ENCODE data around the gene CENPU. TPM values are rescaled to one million over a fixed set of nuclear protein-coding genes. Genes with fewer than 3 reads are reported as not detected.
"Not testable (repeated sequence)": the region's sequence is repeated elsewhere in the genome, so short reads cannot be mapped to it uniquely, and the experiment has no call there.

Gene CENPU
- total RNA-seq, 1 experiment from 2014 or later: 124 TPM

DNA sequence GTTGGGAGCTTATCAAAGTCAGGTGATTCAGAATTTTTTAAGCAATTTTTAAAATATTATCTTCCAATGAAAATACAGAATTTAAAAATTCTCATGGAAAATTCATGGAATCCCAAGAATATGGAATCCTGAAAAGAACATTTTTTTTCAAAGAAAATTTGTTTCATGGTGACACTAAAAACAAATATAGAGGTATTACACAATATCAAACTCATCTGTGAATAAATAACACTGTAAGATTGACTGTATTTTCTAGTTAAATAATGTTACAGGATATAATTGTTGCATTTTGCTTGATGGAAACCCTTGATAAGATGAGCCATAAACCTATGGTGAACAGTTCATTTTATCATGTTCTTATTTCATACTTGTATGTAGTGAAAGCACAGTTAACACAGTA, 72.9 kb downstream of the CENPU start:
- Histone ChIP-seq H3K4me1 (ENCODE audit: insufficient read depth, low read length) (no peaks in the 10 kb centered on the region), H3K18ac (ENCODE audit: insufficient read length, low read depth, low read length) (no peak overlapping the region), H2BK5ac (ENCODE audit: insufficient read length, low read length) (no peak overlapping the region), H3K4me2 (ENCODE audit: insufficient read depth, insufficient read length, low read length) (no peak overlapping the region), H3K79me2 (ENCODE audit: insufficient read depth, low read length) (no peaks in the 10 kb centered on the region), H3K56ac (ENCODE audit: insufficient read length, low read depth, low read length) (no peak overlapping the region), H4K91ac (ENCODE audit: insufficient read length, low read depth, low read length) (no peak overlapping the region), H3K9ac (ENCODE audit: extremely low read depth, insufficient read length, low read length) (no peak overlapping the region), H2AFZ (ENCODE audit: low read length) (no peak overlapping the region), H3K79me1 (ENCODE audit: insufficient read depth, low read depth, low read length, poor library complexity, severe bottlenecking) (no peaks in the 10 kb centered on the region), H2AK5ac (ENCODE audit: insufficient read length, low read length) (no peak overlapping the region), H4K20me1 (ENCODE audit: control insufficient read depth, insufficient read depth, insufficient read length) (no peaks in the 10 kb centered on the region), H3K23me2 (ENCODE audit: insufficient read length, low read depth, low read length, poor library complexity, severe bottlenecking) (no peaks in the 10 kb centered on the region), H4K5ac (ENCODE audit: insufficient read length, low read depth, low read length) (no peak overlapping the region), H3K14ac (ENCODE audit: insufficient read depth, low read length) (no peak overlapping the region), H2BK12ac (ENCODE audit: insufficient read length, low read depth, low read length) (no peak overlapping the region), H3K23ac (ENCODE audit: insufficient read length, low read depth, low read length) (no peak overlapping the region), H2BK15ac (ENCODE audit: low read depth, low read length) (no peak overlapping the region), H2BK20ac (ENCODE audit: low read depth, low read length, poor library complexity, severe bottlenecking) (no peak overlapping the region), H3K27ac (ENCODE audit: insufficient read length, low read depth, low read length) (no peak overlapping the region), H3K4ac (ENCODE audit: low read depth, low read length) (no peak overlapping the region), H3K27me3 (ENCODE audit: insufficient read depth, low read length) (no peaks in the 10 kb centered on the region), H3K9me3 (ENCODE audit: control insufficient read depth, low read depth, low read length) (no peaks in the 10 kb centered on the region), H4K8ac (replicated peaks; ENCODE audit: insufficient read length, low read depth, low read length) (no peak overlapping the region), H2BK120ac (ENCODE audit: low read depth, low read length, poor library complexity, severe bottlenecking) (no peak overlapping the region), H3T11ph (ENCODE audit: low read length) (no peak overlapping the region)
- H3K4me3 Mint-ChIP-seq: no peak overlapping the region
- TF ChIP-seq, protein P1, sequence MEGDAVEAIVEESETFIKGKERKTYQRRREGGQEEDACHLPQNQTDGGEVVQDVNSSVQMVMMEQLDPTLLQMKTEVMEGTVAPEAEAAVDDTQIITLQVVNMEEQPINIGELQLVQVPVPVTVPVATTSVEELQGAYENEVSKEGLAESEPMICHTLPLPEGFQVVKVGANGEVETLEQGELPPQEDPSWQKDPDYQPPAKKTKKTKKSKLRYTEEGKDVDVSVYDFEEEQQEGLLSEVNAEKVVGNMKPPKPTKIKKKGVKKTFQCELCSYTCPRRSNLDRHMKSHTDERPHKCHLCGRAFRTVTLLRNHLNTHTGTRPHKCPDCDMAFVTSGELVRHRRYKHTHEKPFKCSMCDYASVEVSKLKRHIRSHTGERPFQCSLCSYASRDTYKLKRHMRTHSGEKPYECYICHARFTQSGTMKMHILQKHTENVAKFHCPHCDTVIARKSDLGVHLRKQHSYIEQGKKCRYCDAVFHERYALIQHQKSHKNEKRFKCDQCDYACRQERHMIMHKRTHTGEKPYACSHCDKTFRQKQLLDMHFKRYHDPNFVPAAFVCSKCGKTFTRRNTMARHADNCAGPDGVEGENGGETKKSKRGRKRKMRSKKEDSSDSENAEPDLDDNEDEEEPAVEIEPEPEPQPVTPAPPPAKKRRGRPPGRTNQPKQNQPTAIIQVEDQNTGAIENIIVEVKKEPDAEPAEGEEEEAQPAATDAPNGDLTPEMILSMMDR (conservative IDR thresholded peaks at IDR 0.05): no peak
- H3K4me1 Mint-ChIP-seq: peaks cover 2 to 4% of the 10 kb centered on the region in 2 experiments
- no peak overlapping the region for H3K27ac Mint-ChIP-seq
- H3K9me3 Mint-ChIP-seq: no peaks in the 10 kb centered on the region
- H3K27me3 Mint-ChIP-seq (ENCODE audit: low read depth): no peaks in the 10 kb centered on the region
- peaks cover 0 to 4% (median 0%) of the 10 kb centered on the region in 3 experiments; a peak in 4 of 7 replicates for H3K36me3 Mint-ChIP-seq (ENCODE audit: insufficient read depth in 1 of 3, low read depth in 3 of 3)
- DNase-seq: no peak

DNA sequence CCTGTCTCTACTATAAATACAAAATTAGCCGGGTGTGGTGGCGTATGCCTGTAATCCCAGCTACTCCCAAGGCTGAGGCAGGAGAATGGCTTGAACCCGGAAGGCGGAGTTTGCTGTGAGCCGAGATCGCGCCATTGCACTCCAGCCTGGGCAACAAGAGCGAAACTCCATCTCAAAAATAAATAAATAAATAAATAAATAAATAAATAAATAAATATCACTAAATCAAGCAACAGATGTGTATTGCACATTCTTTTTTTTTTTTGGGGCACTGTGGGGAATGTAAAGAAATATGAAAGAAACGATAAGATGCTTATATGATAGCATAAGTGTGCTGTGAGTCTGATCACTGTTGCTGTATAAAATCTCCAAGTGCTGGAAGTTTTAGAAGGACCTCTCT, 76.1 kb downstream of the CENPU start:
- DNase-seq; H2BK5ac ChIP-seq (ENCODE audit: insufficient read length, low read length); H3K23me2 ChIP-seq (ENCODE audit: insufficient read length, low read depth, low read length, poor library complexity, severe bottlenecking); H4K20me1 ChIP-seq (ENCODE audit: control insufficient read depth, insufficient read depth, insufficient read length); H3K14ac ChIP-seq (ENCODE audit: insufficient read depth, low read length); H3K36me3 Mint-ChIP-seq (ENCODE audit: insufficient read depth in 1 of 3, low read depth in 3 of 3); H3K27me3 ChIP-seq (ENCODE audit: insufficient read depth, low read length); H3K27ac Mint-ChIP-seq; H3K79me1 ChIP-seq (ENCODE audit: insufficient read depth, low read depth, low read length, poor library complexity, severe bottlenecking); H2BK120ac ChIP-seq (ENCODE audit: low read depth, low read length, poor library complexity, severe bottlenecking); H2BK20ac ChIP-seq (ENCODE audit: low read depth, low read length, poor library complexity, severe bottlenecking); H2AK5ac ChIP-seq (ENCODE audit: insufficient read length, low read length); H3T11ph ChIP-seq (ENCODE audit: low read length); H3K4me2 ChIP-seq (ENCODE audit: insufficient read depth, insufficient read length, low read length); H3K4me1 Mint-ChIP-seq; H4K5ac ChIP-seq (ENCODE audit: insufficient read length, low read depth, low read length); H3K9ac ChIP-seq (ENCODE audit: extremely low read depth, insufficient read length, low read length); H3K4me1 ChIP-seq (ENCODE audit: insufficient read depth, low read length); H3K79me2 ChIP-seq (ENCODE audit: insufficient read depth, low read length); H2BK12ac ChIP-seq (ENCODE audit: insufficient read length, low read depth, low read length); H3K27ac ChIP-seq (ENCODE audit: insufficient read length, low read depth, low read length); H4K8ac ChIP-seq (replicated peaks; ENCODE audit: insufficient read length, low read depth, low read length); H4K91ac ChIP-seq (ENCODE audit: insufficient read length, low read depth, low read length); H2BK15ac ChIP-seq (ENCODE audit: low read depth, low read length); H3K56ac ChIP-seq (ENCODE audit: insufficient read length, low read depth, low read length); H3K9me3 Mint-ChIP-seq; H3K9me3 ChIP-seq (ENCODE audit: control insufficient read depth, low read depth, low read length); H2AFZ ChIP-seq (ENCODE audit: low read length); H3K23ac ChIP-seq (ENCODE audit: insufficient read length, low read depth, low read length); H3K4me3 Mint-ChIP-seq; H3K4ac ChIP-seq (ENCODE audit: low read depth, low read length); H3K18ac ChIP-seq (ENCODE audit: insufficient read length, low read depth, low read length); H3K27me3 Mint-ChIP-seq (ENCODE audit: low read depth): not testable (repeated sequence)
- no CpG with 5 or more reads among the region's 9 CpGs for WGBS (ENCODE audit: extremely low coverage, insufficient read length, low lambda C conversion rate)

Measured in H9 (cell line).